WERI-Rb-1 (cell line): Measurements from ENCODE around the gene LRP1-AS.

Source experiments
- DNase-seq: peaks from one replicate; pipeline ENCODE4 v3.0.0-alpha.2; 2020
- H3K27ac ChIP-seq: fragments of 250-450 bp; sonication (Bioruptor Pico); 2 replicates; pipeline ENCODE4 v1.5.1; 2020; ENCODE audit warnings: mild to moderate bottlenecking, moderate library complexity
- H3K27me3 ChIP-seq: fragments of 250-450 bp; sonication (Bioruptor Pico); 2 replicates; pipeline ENCODE4 v1.5.1; 2021; ENCODE audit warnings: mild to moderate bottlenecking, low read depth, moderate library complexity; ENCODE audit not compliant: insufficient read depth, severe bottlenecking
- H3K36me3 ChIP-seq: fragments of 250-450 bp; sonication (Bioruptor Pico); 2 replicates; pipeline ENCODE4 v1.5.1; 2020; ENCODE audit warnings: mild to moderate bottlenecking, moderate library complexity
- H3K4me3 ChIP-seq: 2 replicates; pipeline ENCODE4 v1.5.1; 2011; ENCODE audit warnings: low read depth, mild to moderate bottlenecking, control low read depth, low read length
- H3K9me3 ChIP-seq: fragments of 250-450 bp; sonication (Bioruptor Pico); 2 replicates; pipeline ENCODE4 v1.5.1; 2021; ENCODE audit warnings: mild to moderate bottlenecking, moderate library complexity; ENCODE audit not compliant: severe bottlenecking
- TF ChIP-seq, protein P1 (sequence below): IDR thresholded peaks from 2 replicates; pipeline ENCODE4 v1.5.1; 2011; ENCODE audit warnings: low read depth, mild to moderate bottlenecking, control low read depth, inconsistent platforms, low read length

The LRP1-AS gene

DNA sequence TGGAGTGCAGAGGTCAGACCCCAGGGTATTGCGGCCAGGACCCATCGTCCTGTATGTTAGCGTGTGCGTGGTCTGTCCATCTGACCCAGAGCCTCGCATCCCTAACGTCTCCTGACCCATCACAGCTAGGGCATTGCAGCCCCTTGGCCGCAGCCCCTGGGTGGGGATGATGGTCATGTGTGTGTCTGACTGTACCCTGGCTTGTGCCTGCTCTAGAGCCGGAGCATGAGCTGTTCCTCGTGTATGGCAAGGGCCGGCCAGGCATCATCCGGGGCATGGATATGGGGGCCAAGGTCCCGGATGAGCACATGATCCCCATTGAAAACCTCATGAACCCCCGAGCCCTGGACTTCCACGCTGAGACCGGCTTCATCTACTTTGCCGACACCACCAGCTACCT is 10.8 kb upstream of the LRP1-AS start:
- Histone ChIP-seq H3K4me3 (no peak overlapping the region), H3K27ac (no peak overlapping the region), H3K36me3 (no peaks in the 10 kb centered on the region; the same call in 1 of the 2 replicates), H3K9me3 (no peaks in the 10 kb centered on the region), H3K27me3 (no peaks in the 10 kb centered on the region)
- TF ChIP-seq, protein P1, sequence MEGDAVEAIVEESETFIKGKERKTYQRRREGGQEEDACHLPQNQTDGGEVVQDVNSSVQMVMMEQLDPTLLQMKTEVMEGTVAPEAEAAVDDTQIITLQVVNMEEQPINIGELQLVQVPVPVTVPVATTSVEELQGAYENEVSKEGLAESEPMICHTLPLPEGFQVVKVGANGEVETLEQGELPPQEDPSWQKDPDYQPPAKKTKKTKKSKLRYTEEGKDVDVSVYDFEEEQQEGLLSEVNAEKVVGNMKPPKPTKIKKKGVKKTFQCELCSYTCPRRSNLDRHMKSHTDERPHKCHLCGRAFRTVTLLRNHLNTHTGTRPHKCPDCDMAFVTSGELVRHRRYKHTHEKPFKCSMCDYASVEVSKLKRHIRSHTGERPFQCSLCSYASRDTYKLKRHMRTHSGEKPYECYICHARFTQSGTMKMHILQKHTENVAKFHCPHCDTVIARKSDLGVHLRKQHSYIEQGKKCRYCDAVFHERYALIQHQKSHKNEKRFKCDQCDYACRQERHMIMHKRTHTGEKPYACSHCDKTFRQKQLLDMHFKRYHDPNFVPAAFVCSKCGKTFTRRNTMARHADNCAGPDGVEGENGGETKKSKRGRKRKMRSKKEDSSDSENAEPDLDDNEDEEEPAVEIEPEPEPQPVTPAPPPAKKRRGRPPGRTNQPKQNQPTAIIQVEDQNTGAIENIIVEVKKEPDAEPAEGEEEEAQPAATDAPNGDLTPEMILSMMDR: no peak
- no peak for DNase-seq

- no peak overlapping the region for H3K27ac ChIP-seq
- no peaks in the 10 kb centered on the region for H3K9me3 ChIP-seq
- H3K36me3 ChIP-seq: no peaks in the 10 kb centered on the region; the same call in 1 of the 2 replicates
- DNase-seq: no peak
- no peaks in the 10 kb centered on the region for H3K27me3 ChIP-seq
- H3K4me3 ChIP-seq: no peak overlapping the region
- TF ChIP-seq, protein P1: no peak
Measured at GRCh38 chr12:57157588-57158173, 10.3 kb upstream of the LRP1-AS start.

DNA sequence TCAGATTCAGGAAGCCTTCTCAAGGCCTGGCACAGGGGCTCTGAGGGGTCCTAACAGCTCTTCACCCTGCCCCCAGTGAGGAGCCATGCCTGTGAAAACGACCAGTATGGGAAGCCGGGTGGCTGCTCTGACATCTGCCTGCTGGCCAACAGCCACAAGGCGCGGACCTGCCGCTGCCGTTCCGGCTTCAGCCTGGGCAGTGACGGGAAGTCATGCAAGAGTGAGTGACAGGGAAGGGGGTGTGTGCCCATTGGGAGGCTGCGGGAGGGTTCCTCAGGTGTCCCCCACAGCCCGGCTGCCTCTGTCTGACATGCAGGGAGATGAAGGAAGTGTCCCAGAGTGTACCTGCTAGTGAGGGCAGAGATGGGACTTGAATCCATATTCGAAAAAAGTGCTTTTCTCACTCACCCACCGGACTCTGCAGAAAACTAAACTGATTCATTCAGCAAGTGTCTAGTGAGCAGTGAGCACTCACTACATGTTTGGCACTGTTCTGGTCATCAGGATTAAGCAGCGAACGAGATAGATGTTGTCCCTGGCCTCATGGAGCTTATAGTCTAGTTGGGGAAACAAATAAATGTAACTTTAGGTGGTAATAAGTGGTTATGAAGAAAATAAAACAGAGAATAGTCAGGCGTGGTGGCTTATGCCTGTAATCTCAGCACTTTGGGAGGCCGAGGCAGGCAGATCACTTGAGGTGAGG is 9.4 kb upstream of the LRP1-AS start:
- H3K27ac ChIP-seq: no peak overlapping the region
- DNase-seq: no peak
- H3K9me3 ChIP-seq: no peaks in the 10 kb centered on the region
- H3K36me3 ChIP-seq: no peaks in the 10 kb centered on the region; the same call in 1 of the 2 replicates
- H3K27me3 ChIP-seq: no peaks in the 10 kb centered on the region
- no peak overlapping the region for H3K4me3 ChIP-seq
- TF ChIP-seq, protein P1: no peak

GRCh38 chr12:57154804-57155434 is 7.5 kb upstream of the LRP1-AS start:
- Histone ChIP-seq H3K27ac (no peak overlapping the region), H3K27me3 (no peaks in the 10 kb centered on the region), H3K36me3 (no peaks in the 10 kb centered on the region), H3K4me3 (no peak overlapping the region), H3K9me3 (no peaks in the 10 kb centered on the region)
- DNase-seq: no peak
- TF ChIP-seq, protein P1: no peak

DNA sequence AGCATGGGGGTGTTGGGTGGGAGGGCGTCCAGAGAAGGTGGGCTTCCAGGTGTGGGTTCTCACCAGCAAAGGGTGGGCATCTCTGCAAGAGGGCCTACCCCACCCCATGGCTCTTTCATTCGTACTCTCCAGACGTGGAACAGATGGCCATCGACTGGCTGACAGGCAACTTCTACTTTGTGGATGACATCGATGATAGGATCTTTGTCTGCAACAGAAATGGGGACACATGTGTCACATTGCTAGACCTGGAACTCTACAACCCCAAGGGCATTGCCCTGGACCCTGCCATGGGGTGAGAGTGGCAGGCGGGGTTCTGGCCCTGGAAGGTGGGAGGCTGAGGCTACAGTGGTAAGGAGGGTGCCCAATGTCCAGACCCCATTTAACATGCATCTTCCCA is 6.7 kb upstream of the LRP1-AS start:
- H3K27me3 ChIP-seq: no peaks in the 10 kb centered on the region
- DNase-seq: no peak
- no peak overlapping the region for H3K4me3 ChIP-seq
- H3K27ac ChIP-seq: no peak overlapping the region
- no peaks in the 10 kb centered on the region for H3K36me3 ChIP-seq
- TF ChIP-seq, protein P1: no peak
- no peaks in the 10 kb centered on the region for H3K9me3 ChIP-seq
